ENCODE data around the gene PCSK6. TPM values are rescaled to one million over a fixed set of nuclear protein-coding genes. Genes with fewer than 3 reads are reported as not detected.
A peak's percentile ranks its signal among the peaks of the same experiment; 100 is the strongest.
"Not testable (repeated sequence)": the region's sequence is repeated elsewhere in the genome, so short reads cannot be mapped to it uniquely, and the experiment has no call there.

Gene PCSK6
- total RNA-seq, 2 donors from 2014 or later = 29.9 to 39.5 TPM

DNA sequence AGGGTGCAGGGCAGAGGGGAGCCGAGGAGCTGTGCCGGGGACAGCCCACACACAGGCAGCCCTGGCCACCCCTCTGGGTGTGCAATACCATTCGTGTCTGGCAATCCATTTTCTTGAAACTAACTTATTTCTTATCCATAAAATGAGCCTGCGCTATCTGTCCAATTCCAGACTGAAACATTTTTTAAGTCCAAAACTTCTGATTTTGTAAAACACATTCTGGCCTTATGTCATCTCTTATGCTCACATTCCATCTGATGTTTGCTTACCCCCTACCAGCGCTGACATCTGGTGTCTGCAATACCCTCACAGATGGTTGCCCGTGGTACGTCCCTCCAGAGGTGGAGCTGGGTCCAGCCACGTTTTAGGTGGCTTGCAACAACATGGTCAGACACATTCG, 31.8 kb downstream of the PCSK6 start:
- TF ChIP-seq, protein P1, sequence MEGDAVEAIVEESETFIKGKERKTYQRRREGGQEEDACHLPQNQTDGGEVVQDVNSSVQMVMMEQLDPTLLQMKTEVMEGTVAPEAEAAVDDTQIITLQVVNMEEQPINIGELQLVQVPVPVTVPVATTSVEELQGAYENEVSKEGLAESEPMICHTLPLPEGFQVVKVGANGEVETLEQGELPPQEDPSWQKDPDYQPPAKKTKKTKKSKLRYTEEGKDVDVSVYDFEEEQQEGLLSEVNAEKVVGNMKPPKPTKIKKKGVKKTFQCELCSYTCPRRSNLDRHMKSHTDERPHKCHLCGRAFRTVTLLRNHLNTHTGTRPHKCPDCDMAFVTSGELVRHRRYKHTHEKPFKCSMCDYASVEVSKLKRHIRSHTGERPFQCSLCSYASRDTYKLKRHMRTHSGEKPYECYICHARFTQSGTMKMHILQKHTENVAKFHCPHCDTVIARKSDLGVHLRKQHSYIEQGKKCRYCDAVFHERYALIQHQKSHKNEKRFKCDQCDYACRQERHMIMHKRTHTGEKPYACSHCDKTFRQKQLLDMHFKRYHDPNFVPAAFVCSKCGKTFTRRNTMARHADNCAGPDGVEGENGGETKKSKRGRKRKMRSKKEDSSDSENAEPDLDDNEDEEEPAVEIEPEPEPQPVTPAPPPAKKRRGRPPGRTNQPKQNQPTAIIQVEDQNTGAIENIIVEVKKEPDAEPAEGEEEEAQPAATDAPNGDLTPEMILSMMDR (IDR thresholded peaks at IDR 0.05) = no peak
- Histone ChIP-seq H3K4me3 (no peak overlapping the region), H3K9me3 (no peaks in the 10 kb centered on the region), H3K36me3 (no peaks in the 10 kb centered on the region), H3K27me3 (no peaks in the 10 kb centered on the region), H3K4me1 (no peaks in the 10 kb centered on the region), H3K27ac (no peak overlapping the region), H3K9ac (ENCODE audit: low read depth in 2 of 2, low read length in 2 of 2) (no peak overlapping the region)
- no peak for DNase-seq
- intact Hi-C loops (cut with DNase I) = no loop called here

DNA sequence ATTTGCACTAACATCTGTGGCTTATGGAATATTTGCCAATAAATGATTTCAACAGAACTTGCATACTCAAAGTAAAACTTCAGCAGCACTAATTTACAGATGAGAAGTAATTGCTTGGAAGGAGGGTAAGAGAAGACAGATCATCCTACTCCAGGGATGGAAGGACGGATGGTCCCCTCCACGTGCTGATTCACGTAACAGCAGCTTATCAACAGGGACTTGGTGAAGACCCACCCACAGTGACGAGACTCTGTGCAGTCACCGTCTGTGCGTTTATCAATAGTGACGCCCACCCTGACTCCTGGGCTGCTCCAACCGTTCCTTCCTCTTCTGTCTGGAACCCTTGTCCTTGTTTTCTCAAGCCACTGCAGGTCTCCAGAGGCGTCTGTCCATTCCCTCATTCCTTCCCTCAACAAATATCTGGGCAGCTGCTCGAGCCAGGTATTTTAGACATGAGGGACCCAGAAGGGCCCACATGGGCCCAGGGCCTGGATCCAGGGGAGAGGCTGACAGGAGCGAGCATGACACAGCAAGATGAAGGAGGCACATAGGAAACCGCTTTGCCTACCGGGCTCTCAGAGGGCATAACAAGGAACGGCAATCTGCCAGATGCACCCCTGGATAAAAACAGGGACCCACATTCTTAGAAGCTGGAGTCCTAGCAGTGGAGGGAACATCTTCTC, 33.3 kb downstream of the PCSK6 start:
- no peak overlapping the region for H3K27ac ChIP-seq

DNA sequence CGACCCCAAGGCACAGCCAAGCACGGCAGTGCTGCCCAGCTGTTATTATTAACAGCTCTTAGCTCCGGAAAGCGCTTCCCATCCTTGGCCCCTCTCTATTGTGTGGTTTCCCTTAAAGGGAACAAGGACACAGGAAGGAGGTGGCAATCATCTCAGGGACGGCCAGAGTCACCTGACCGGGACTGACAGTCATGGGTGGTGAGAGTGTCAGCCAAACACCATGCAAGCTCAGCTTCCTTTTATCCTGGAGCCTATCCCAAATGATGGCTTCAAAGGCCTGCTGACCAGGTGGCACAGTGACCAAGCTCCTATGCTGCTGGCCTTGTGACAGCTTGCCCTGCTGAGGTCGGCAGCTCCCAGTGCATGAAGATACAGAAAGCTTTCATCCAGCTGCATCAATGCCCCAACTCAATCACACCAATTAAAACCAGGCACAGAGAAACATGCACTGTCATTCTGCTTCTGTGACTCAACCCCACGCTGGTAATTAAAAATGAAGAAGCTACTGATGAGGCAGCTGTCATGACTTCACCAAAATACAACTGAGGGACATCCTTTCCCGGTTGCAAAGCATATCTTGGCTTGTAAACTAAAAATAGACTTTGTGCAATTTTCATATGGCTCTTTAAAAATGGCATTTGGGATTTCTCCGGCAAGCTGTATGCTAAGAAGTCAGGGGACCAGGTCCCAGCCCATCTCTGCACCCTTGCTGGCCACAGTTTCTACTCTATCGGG, 34.0 kb downstream of the PCSK6 start:
- no peak overlapping the region for H3K27ac ChIP-seq
- no peaks in the 10 kb centered on the region for H3K4me1 ChIP-seq
- no peak for DNase-seq

More for the DNA sequence above, 33.3 kb downstream of the PCSK6 start:
- Histone ChIP-seq H3K36me3 (no peaks in the 10 kb centered on the region), H3K9me3 (no peaks in the 10 kb centered on the region), H3K4me1 (no peaks in the 10 kb centered on the region), H3K9ac (ENCODE audit: low read depth in 2 of 2, low read length in 2 of 2) (peak overlapping the region in 1 of 2 donors; percentile 6), H3K27me3 (no peaks in the 10 kb centered on the region), H3K4me3 (no peak overlapping the region)
- no peak for DNase-seq
- TF ChIP-seq, protein P1 (IDR thresholded peaks at IDR 0.05) = no peak
- intact Hi-C loops (cut with DNase I) = no loop called here

DNA sequence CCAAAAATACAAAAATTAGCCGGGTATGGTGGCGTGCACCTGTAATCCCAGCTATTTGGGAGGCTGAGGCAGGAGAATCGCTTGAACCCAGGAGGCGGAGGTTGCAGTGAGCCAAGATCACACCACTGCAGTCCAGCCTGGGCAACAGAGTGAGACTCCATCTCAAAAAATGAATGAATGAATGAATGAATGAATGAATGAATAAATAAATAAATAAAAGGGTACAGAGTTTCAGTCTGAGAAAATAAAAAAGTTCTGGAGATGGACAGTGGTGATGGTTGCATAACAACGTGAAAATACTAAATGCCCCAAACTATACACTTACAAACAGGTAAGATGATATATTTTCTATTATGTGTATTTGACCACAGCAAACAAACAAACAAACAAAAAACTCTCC, 34.7 kb downstream of the PCSK6 start:
- H3K27ac ChIP-seq = not testable (repeated sequence)
- peak overlapping the region in 1 of 2 donors; percentile 29 for H3K9ac ChIP-seq (ENCODE audit: low read depth in 2 of 2, low read length in 2 of 2)

More for the DNA sequence above, 34.0 kb downstream of the PCSK6 start:
- intact Hi-C loops (cut with DNase I) = no loop called here
- no peaks in the 10 kb centered on the region for H3K9me3 ChIP-seq
- no peak overlapping the region for H3K4me3 ChIP-seq
- no peaks in the 10 kb centered on the region for H3K27me3 ChIP-seq
- TF ChIP-seq, protein P1 (IDR thresholded peaks at IDR 0.05) = no peak
- H3K9ac ChIP-seq (ENCODE audit: low read depth in 2 of 2, low read length in 2 of 2) = no peak overlapping the region
- no peaks in the 10 kb centered on the region for H3K36me3 ChIP-seq

DNA sequence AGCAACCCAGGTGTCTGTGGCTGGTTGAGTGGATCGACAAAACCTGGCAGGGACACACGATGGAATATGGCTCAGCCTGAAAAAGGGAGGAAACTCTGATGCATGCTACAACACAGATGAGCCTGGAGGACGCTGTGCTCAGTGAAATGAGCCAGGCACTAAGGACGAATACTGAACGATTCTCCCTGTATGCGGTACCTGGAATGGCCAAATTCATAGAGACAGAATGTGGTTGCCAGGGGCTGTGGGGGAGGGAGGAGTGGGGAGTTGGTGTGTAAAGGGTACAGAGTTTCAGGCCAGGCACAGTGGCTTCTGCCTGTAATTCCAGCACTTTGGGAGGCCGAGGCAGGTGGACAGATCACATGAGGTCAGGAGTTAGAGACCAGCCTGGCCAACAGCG, 35.1 kb downstream of the PCSK6 start:
- Histone ChIP-seq H3K4me1 (no peaks in the 10 kb centered on the region), H3K36me3 (no peaks in the 10 kb centered on the region), H3K4me3 (no peak overlapping the region), H3K27me3 (no peaks in the 10 kb centered on the region), H3K9me3 (no peaks in the 10 kb centered on the region), H3K27ac (no peak overlapping the region), H3K9ac (ENCODE audit: low read depth in 2 of 2, low read length in 2 of 2) (peak overlapping the region in 1 of 2 donors; percentile 29)
- intact Hi-C loops (cut with DNase I) = no loop called here
- TF ChIP-seq, protein P1 (IDR thresholded peaks at IDR 0.05) = no peak
- no peak for DNase-seq

More for the DNA sequence above, 34.7 kb downstream of the PCSK6 start:
- intact Hi-C loops (cut with DNase I); H3K36me3 ChIP-seq; H3K27me3 ChIP-seq; H3K9me3 ChIP-seq; DNase-seq; H3K4me3 ChIP-seq; H3K4me1 ChIP-seq: not testable (repeated sequence)
